HCT116 (cell line): Measurements from ENCODE around the gene KRTAP12-2. TPM values are rescaled to one million over a fixed set of nuclear protein-coding genes. Genes with fewer than 3 reads are reported as not detected.

ENCODE experiments used
- ATAC-seq: fragments of 200-7000 bp; cut with Tn5 transposase; 2 replicates; pipeline ENCODE4 v1.9.1; 2020; ENCODE audit warnings: mild to moderate bottlenecking, moderate library complexity
- BruUV-seq: library from RNA; stranded (reverse); fragments of 400-500 nt; replicated peaks from 2 replicates; lab custom pipeline; 2021; lab: Mats Ljungman, UMichigan
- CTCF ChIA-PET: fragments of 300-600 bp; sonication (Branson Sonifier 250); formaldehyde crosslinking; loops from one replicate; lab custom pipeline; 2021; ENCODE audit warnings: antibody characterized with exemption; lab: Charles Lee
- POLR2A ChIA-PET: fragments of 300-600, 350-600 bp; sonication (Branson Sonifier 250); formaldehyde crosslinking; loops from one replicate; lab custom pipeline; 2021; ENCODE audit warnings: antibody characterized with exemption; lab: Charles Lee
- RAD21 ChIA-PET, 2 experiments: fragments of 300-600 bp; sonication (Branson Sonifier 250); formaldehyde crosslinking; loops; one replicate each; lab custom pipeline; 2023; ENCODE audit warnings: low total read pairs in 2 of 2; ENCODE audit not compliant: uncharacterized antibody in 2 of 2, unreplicated experiment in 2 of 2, low non-redundant PET in 1 of 2; lab: Charles Lee
- DNase-seq: peaks from one replicate; pipeline ENCODE4 v3.0.0-alpha.2; 2010; ENCODE audit warnings: low read depth, low spot score
- H2AFZ ChIP-seq: fragments of 200-600 bp; shearing (Covaris generic), sonication (generic); 2 replicates; pipeline ENCODE4 v1.6.1; 2017; ENCODE audit warnings: low read depth, mixed run types, mixed read lengths, antibody characterized with exemption, low read length; ENCODE audit not compliant: poor library complexity, severe bottlenecking
- H3K27ac ChIP-seq: 2 replicates; pipeline ENCODE4 v1.5.1; 2012; ENCODE audit warnings: low read depth, low read length
- H3K27me3 ChIP-seq: fragments of 200-600 bp; sonication (generic); 2 replicates; pipeline ENCODE4 v1.6.1; 2016; ENCODE audit warnings: mixed run types, low read length, mixed read lengths; ENCODE audit not compliant: insufficient read depth
- H3K36me3 ChIP-seq, 2 experiments: fragments of 200-500 bp in 1 of 2; fragments of 200-600 bp in 1 of 2; sonication (Bioruptor generic) in 1 of 2; sonication (generic) in 1 of 2; 2 replicates each; pipeline versions ENCODE4 v1.5.1 to v1.6.1; 2014 to 2016; ENCODE audit warnings: low read length in 2 of 2, inconsistent platforms in 1 of 2, mixed read lengths in 1 of 2, mixed run types in 1 of 2; ENCODE audit not compliant: insufficient read depth in 2 of 2, control insufficient read depth in 1 of 2
- H3K4me1 ChIP-seq, 2 experiments: fragments of 200-600 bp in 1 of 2; sonication (generic) in 1 of 2; 2 replicates each; pipeline versions ENCODE4 v1.5.1 to v1.6.1; 2012 to 2017; ENCODE audit warnings: low read length in 2 of 2, inconsistent platforms in 1 of 2, mild to moderate bottlenecking in 1 of 2, mixed read lengths in 1 of 2, mixed run types in 1 of 2, moderate library complexity in 1 of 2; ENCODE audit not compliant: insufficient read depth in 2 of 2, control insufficient read depth in 1 of 2
- H3K4me2 ChIP-seq: fragments of 200-600 bp; sonication (generic); 2 replicates; pipeline ENCODE4 v1.6.1; 2017; ENCODE audit warnings: mixed run types, low read length, mixed read lengths
- H3K4me3 ChIP-seq, 2 experiments: fragments of 200-600 bp in 1 of 2; sonication (generic) in 1 of 2; replicated peaks in 1 of 2; 2 replicates each; pipeline ENCODE4 v1.5.1; 2011 to 2016; ENCODE audit warnings: low read length in 2 of 2, control low read depth in 1 of 2, low read depth in 1 of 2, mild to moderate bottlenecking in 1 of 2, mixed read lengths in 1 of 2, mixed run types in 1 of 2
- H3K79me2 ChIP-seq: fragments of 200-600 bp; sonication (generic); 2 replicates; pipeline ENCODE4 v1.6.1; 2017; ENCODE audit warnings: mild to moderate bottlenecking, mixed run types, low read length, moderate library complexity, mixed read lengths; ENCODE audit not compliant: insufficient read depth
- H3K9ac ChIP-seq: fragments of 200-600 bp; sonication (generic); 2 replicates; pipeline ENCODE4 v1.6.1; 2016; ENCODE audit warnings: low read length, mixed read lengths
- H3K9me2 ChIP-seq: fragments of 200-600 bp; sonication (generic), shearing (Covaris generic); 2 replicates; pipeline ENCODE4 v1.6.1; 2017; ENCODE audit warnings: mixed run types, mild to moderate bottlenecking, moderate library complexity; ENCODE audit not compliant: insufficient read depth
- H3K9me3 ChIP-seq, 2 experiments: fragments of 200-500 bp in 1 of 2; fragments of 200-600 bp in 1 of 2; sonication (Bioruptor generic) in 1 of 2; sonication (generic) in 1 of 2; 2 replicates each; pipeline ENCODE4 v1.6.1; 2014 to 2017; ENCODE audit warnings: low read length in 2 of 2, mixed read lengths in 2 of 2, inconsistent platforms in 1 of 2, low read depth in 1 of 2, mild to moderate bottlenecking in 1 of 2, mixed run types in 1 of 2, moderate library complexity in 1 of 2; ENCODE audit not compliant: control insufficient read depth in 1 of 2, insufficient read depth in 1 of 2
- H4K20me1 ChIP-seq: fragments of 200-600 bp; sonication (generic), shearing (Covaris generic); 2 replicates; pipeline ENCODE4 v1.6.1; 2017; ENCODE audit warnings: mixed run types, mild to moderate bottlenecking, moderate library complexity; ENCODE audit not compliant: insufficient read depth
- CEBPB ChIP-seq: IDR thresholded peaks from 2 replicates; pipeline ENCODE4 v1.6.1; 2012; ENCODE audit warnings: low read depth
- POLR2AphosphoS5 ChIP-seq: IDR thresholded peaks from 2 replicates; pipeline ENCODE4 v1.6.1; 2011; ENCODE audit warnings: mild to moderate bottlenecking, low read depth, low read length, moderate library complexity
- RAD21 ChIP-seq: IDR thresholded peaks from 2 replicates; pipeline ENCODE4 v1.6.1; 2012; ENCODE audit warnings: low read depth, mild to moderate bottlenecking
- REST ChIP-seq: IDR thresholded peaks from 2 replicates; pipeline ENCODE4 v1.6.1; 2012; ENCODE audit warnings: low read depth
- ZBTB33 ChIP-seq: IDR thresholded peaks from 2 replicates; pipeline ENCODE4 v1.6.1; 2011; ENCODE audit warnings: mild to moderate bottlenecking, low read length, moderate library complexity; ENCODE audit not compliant: insufficient replicate concordance; ENCODE audit errors: extremely low read depth
- intact Hi-C: fragments of 100-400 bp; cut with micrococcal nuclease; formaldehyde crosslinking; loops from 2 replicates; pipeline ENCODE4 v1.10.0; 2022
- total RNA-seq: library from RNA; stranded (reverse); gene quantifications from one replicate; pipeline ENCODE4 v1.2.1, GENCODE V29; 2021; ENCODE audit not compliant: unreplicated experiment

The KRTAP12-2 gene
- total RNA-seq, 1 experiment from 2014 or later = not detected

GRCh38 chr21:44654576-44655175 is 12.1 kb downstream of the KRTAP12-2 start, which contains the start of gene KRTAP12-4:
Gene KRTAP12-4 (minus strand): TSS chr21:44654659. CDS start chr21:44654614, 45 bp downstream.
- POLR2A ChIA-PET = no interaction called here

More at GRCh38 chr21:44654576-44655175, 12.1 kb downstream of the KRTAP12-2 start, which contains the start of gene KRTAP12-4:
- H4K20me1 ChIP-seq = no peaks in the 10 kb centered on the region
- H3K4me2 ChIP-seq = no peak within 1 kb of the TSS
- H3K4me1 ChIP-seq = no peaks in the 10 kb centered on the region
- H3K79me2 ChIP-seq = no peaks in the 10 kb centered on the region
- DNase-seq (no peak), ATAC-seq (no peak)
- ChIA-PET CTCF (no interaction called here), RAD21 (no interaction called here)
- no peak within 1 kb of the TSS for H3K9ac ChIP-seq
- intact Hi-C loops = no loop called here
- no peak within 1 kb of the TSS for H3K27ac ChIP-seq
- TF ChIP-seq REST = no peak
- no peak for TF ChIP-seq ZBTB33
- no peak for TF ChIP-seq POLR2AphosphoS5
- TF ChIP-seq CEBPB = no peak
- no peak for TF ChIP-seq RAD21
- H3K4me3 ChIP-seq = no peak within 1 kb of the TSS
- no peaks in the 10 kb centered on the region for H3K9me2 ChIP-seq
- H2AFZ ChIP-seq = no peak within 1 kb of the TSS
- no TSS peak for BruUV-seq
- H3K27me3 ChIP-seq = no peaks in the 10 kb centered on the region
- H3K9me3 ChIP-seq = no peaks in the 10 kb centered on the region
- no peaks in the 10 kb centered on the region for H3K36me3 ChIP-seq
